Measurements from ENCODE around the gene CDH5. TPM values are rescaled to one million over a fixed set of nuclear protein-coding genes. Genes with fewer than 3 reads are reported as not detected.

The CDH5 gene
- total and polyA plus RNA-seq, 2 of the 13 experiments (the other 11 are each of a cell fraction or from before 2014, with no cell fraction given), result 0.71 to 1.1 TPM

GRCh38 chr16:66439051-66439730 lies 72.7 kb downstream of the CDH5 start:
- WGBS (ENCODE audit: low lambda C conversion rate), result 28% methylated on average over 5 of the region's 5 CpGs
- no peak for FAIRE-seq
- POLR2A ChIA-PET, result no interaction called here

More at GRCh38 chr16:66439051-66439730, 72.7 kb downstream of the CDH5 start:
- Histone ChIP-seq H3K36me3 (replicated peaks in 1 of 2; ENCODE audit: control insufficient read depth in 1 of 2, insufficient read depth in 2 of 2, low read length in 2 of 2) (no peaks in the 10 kb centered on the region), H4K20me1 (ENCODE audit: insufficient read depth, low read length) (no peaks in the 10 kb centered on the region), H2AFZ (ENCODE audit: low read length) (no peak overlapping the region), H3K27me3 (ENCODE audit: control insufficient read depth in 1 of 2, insufficient read depth in 2 of 2, low read length in 2 of 2) (peaks cover 0 to 3% of the 10 kb centered on the region in 2 experiments; a peak in 2 of 5 replicates), H3K9me3 (ENCODE audit: low read length) (no peaks in the 10 kb centered on the region), H3K9ac (ENCODE audit: insufficient read depth, low read depth, low read length) (no peak overlapping the region), H3K79me2 (ENCODE audit: insufficient read depth, low read length) (no peaks in the 10 kb centered on the region), H3K4me1 (ENCODE audit: insufficient read depth, low read length) (peaks cover 33% of the 10 kb centered on the region), H3K4me2 (ENCODE audit: low read depth, low read length) (no peak overlapping the region), H3K27ac (ENCODE audit: extremely low read length, insufficient read depth, low read length) (no peak overlapping the region), H3K4me3 (replicated peaks in 1 of 3; ENCODE audit: insufficient read depth in 1 of 3, low read depth in 2 of 3, low read length in 3 of 3) (no peak overlapping the region)
- no peak for DNase-seq (ENCODE audit: low spot score)
- CTCF ChIA-PET (ENCODE audit: low intra/inter-chr PET ratio, low total read pairs), result no interaction called here
- intact Hi-C loops (cut with micrococcal nuclease; ENCODE audit: unreplicated experiment), result no loop called here
- no peak for ATAC-seq
- BruUV-seq (replicated peaks), result no TSS peak
- in situ Hi-C loops (cut with HindIII; ENCODE audit: extremely low pct_ligation_motif_present, low pct_unique_long_range_greater_than_20kb), result no loop called here
- TF ChIP-seq ZNF3 (CRISPR knock-in tag; IDR thresholded peaks at IDR 0.05), result no peak
- TF ChIP-seq KAT2B (IDR thresholded peaks at IDR 0.05; ENCODE audit: borderline replicate concordance, low read depth, low read length), result no peak
- no peak for TF ChIP-seq SP5 (CRISPR knock-in tag; IDR thresholded peaks at IDR 0.05; ENCODE audit: borderline replicate concordance, low read depth)
- no peak for TF ChIP-seq ZNF350 (CRISPR knock-in tag; IDR thresholded peaks at IDR 0.05; ENCODE audit: borderline replicate concordance, low read depth)
- no peak for TF ChIP-seq CSRNP2 (CRISPR knock-in tag; conservative IDR thresholded peaks at IDR 0.05; ENCODE audit: low read depth)
- no peak for TF ChIP-seq ZNF841 (CRISPR knock-in tag; IDR thresholded peaks at IDR 0.05; ENCODE audit: borderline replicate concordance)
- no peak for TF ChIP-seq ZNF383 (CRISPR knock-in tag; IDR thresholded peaks at IDR 0.05; ENCODE audit: borderline replicate concordance)
- no peak for TF ChIP-seq ZNF879 (CRISPR knock-in tag; IDR thresholded peaks at IDR 0.05)
- no peak for TF ChIP-seq ZNF777 (CRISPR knock-in tag; IDR thresholded peaks at IDR 0.05)
- no peak for TF ChIP-seq ZNF460 (CRISPR knock-in tag; IDR thresholded peaks at IDR 0.05; ENCODE audit: borderline replicate concordance)
- no peak for TF ChIP-seq ZNF850 (CRISPR knock-in tag; conservative IDR thresholded peaks at IDR 0.05)
- no peak for TF ChIP-seq PAX8 (CRISPR knock-in tag; IDR thresholded peaks at IDR 0.05; ENCODE audit: borderline replicate concordance)
- no peak for TF ChIP-seq AHR (CRISPR knock-in tag; IDR thresholded peaks at IDR 0.05)
- TF ChIP-seq SMYD3 (CRISPR knock-in tag; IDR thresholded peaks at IDR 0.05), result no peak
- no peak for TF ChIP-seq MBD4 (IDR thresholded peaks at IDR 0.05; ENCODE audit: borderline replicate concordance, low read length)
- TF ChIP-seq ZNF557 (CRISPR knock-in tag; IDR thresholded peaks at IDR 0.05), result no peak
- no peak for TF ChIP-seq ZNF572 (CRISPR knock-in tag; IDR thresholded peaks at IDR 0.05)
- no peak for TF ChIP-seq ZNF207 (IDR thresholded peaks at IDR 0.05; ENCODE audit: borderline replicate concordance)
- no peak for TF ChIP-seq EHMT2 (IDR thresholded peaks at IDR 0.05; ENCODE audit: borderline replicate concordance, low read depth, low read length)

All from HepG2 (cell line).